Mesendoderm (in vitro differentiated cells): Measurements from ENCODE around the gene DCAF7.

Experiments used
- DNase-seq: peaks from one replicate; pipeline ENCODE4 v3.0.0; 2013
- H2AK5ac ChIP-seq: 2 replicates; pipeline ENCODE4 v1.6.1; 2013; ENCODE audit warnings: low read length, inconsistent platforms
- H2BK120ac ChIP-seq: 2 replicates; pipeline ENCODE4 v1.6.1; 2013; ENCODE audit warnings: low read depth, mild to moderate bottlenecking, low read length, moderate library complexity, mixed read lengths
- H2BK15ac ChIP-seq: replicated peaks from 2 replicates; pipeline ENCODE4 v1.6.1; 2013; ENCODE audit warnings: low read depth, mild to moderate bottlenecking, moderate library complexity
- H2BK5ac ChIP-seq: 2 replicates; pipeline ENCODE4 v1.6.1; 2013; ENCODE audit warnings: low read length, inconsistent platforms
- H3K18ac ChIP-seq: 2 replicates; pipeline ENCODE4 v1.6.1; 2013; ENCODE audit warnings: mild to moderate bottlenecking, low read length, mixed read lengths
- H3K23ac ChIP-seq: one replicate; pipeline ENCODE4 v1.6.1; 2013; ENCODE audit warnings: low read length
- H3K27ac ChIP-seq: 2 replicates; pipeline ENCODE4 v1.5.1; 2013; ENCODE audit warnings: low read depth, mild to moderate bottlenecking, inconsistent platforms, low read length, moderate library complexity
- H3K27me3 ChIP-seq: 2 replicates; pipeline ENCODE4 v1.6.1; 2013; ENCODE audit warnings: low read length, control low read depth, mild to moderate bottlenecking, inconsistent platforms; ENCODE audit not compliant: insufficient read depth, poor library complexity
- H3K36me3 ChIP-seq: 2 replicates; pipeline ENCODE4 v1.6.1; 2013; ENCODE audit warnings: low read length, inconsistent platforms; ENCODE audit not compliant: control insufficient read depth, insufficient read depth
- H3K4ac ChIP-seq: one replicate; pipeline ENCODE4 v1.6.1; 2013; ENCODE audit warnings: low read depth, mild to moderate bottlenecking, low read length, moderate library complexity
- H3K4me1 ChIP-seq: 2 replicates; pipeline ENCODE4 v1.6.1; 2013; ENCODE audit warnings: low read depth, low read length, inconsistent platforms; ENCODE audit not compliant: control insufficient read depth
- H3K4me2 ChIP-seq: 2 replicates; pipeline ENCODE4 v1.6.1; 2013; ENCODE audit warnings: low read length
- H3K4me3 ChIP-seq: 2 replicates; pipeline ENCODE4 v1.5.1; 2013; ENCODE audit warnings: mild to moderate bottlenecking, low read length
- H3K56ac ChIP-seq: one replicate; pipeline ENCODE4 v1.6.1; 2013; ENCODE audit warnings: low read length
- H3K79me1 ChIP-seq: 2 replicates; pipeline ENCODE4 v1.6.1; 2013; ENCODE audit warnings: low read length, inconsistent platforms
- H3K79me2 ChIP-seq: 2 replicates; pipeline ENCODE4 v1.6.1; 2013; ENCODE audit warnings: mild to moderate bottlenecking, low read length; ENCODE audit not compliant: control insufficient read depth, insufficient read depth
- H3K9ac ChIP-seq: 2 replicates; pipeline ENCODE4 v1.6.1; 2013; ENCODE audit warnings: low read length, inconsistent platforms
- H4K5ac ChIP-seq: one replicate; pipeline ENCODE4 v1.6.1; 2013; ENCODE audit warnings: low read length
- H4K8ac ChIP-seq: one replicate; pipeline ENCODE4 v1.6.1; 2013; ENCODE audit warnings: low read depth, mild to moderate bottlenecking, control low read depth, low read length, moderate library complexity
- WGBS: extraction: QIAGEN DNeasy Blood & Tissue Kit; methylation state at CpG from one replicate; pipeline ENCODE4 v1.1.7; 2013; ENCODE audit warnings: low lambda C conversion rate, missing lambda C conversion rate; ENCODE audit not compliant: insufficient coverage; ENCODE audit errors: extremely low coverage; 5-methylcytosine and 5-hydroxymethylcytosine counted together

Gene DCAF7

DNA sequence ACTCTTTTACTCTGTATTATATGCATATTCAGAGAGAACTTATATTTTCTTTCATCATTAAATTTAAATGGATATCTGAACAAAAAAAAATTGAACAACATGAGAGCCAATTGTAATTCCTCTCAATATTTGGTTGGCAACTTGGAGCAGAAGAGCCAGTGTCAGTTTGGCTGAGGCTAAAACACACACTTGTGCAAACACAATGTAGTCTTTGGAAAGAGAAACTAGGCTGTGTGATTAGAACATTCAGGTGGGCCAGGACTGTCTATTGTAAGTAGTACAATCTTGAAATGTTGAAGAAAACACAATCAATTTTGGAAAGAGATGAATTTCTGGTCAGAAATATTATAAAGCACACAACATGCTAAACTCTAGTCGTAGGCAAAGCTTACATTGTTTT, 17.0 kb downstream of the DCAF7 start:
- Histone ChIP-seq H4K5ac (no peak overlapping the region), H2BK5ac (no peak overlapping the region), H2BK15ac (no peak overlapping the region), H3K23ac (no peak overlapping the region), H3K4me3 (no peak overlapping the region), H3K27me3 (no peaks in the 10 kb centered on the region), H3K79me2 (peaks cover 13% of the 10 kb centered on the region), H3K9ac (no peak overlapping the region), H3K27ac (no peak overlapping the region), H3K36me3 (no peaks in the 10 kb centered on the region), H3K4ac (no peak overlapping the region), H2AK5ac (no peak overlapping the region), H3K79me1 (peaks cover 8% of the 10 kb centered on the region), H3K4me2 (no peak overlapping the region), H3K4me1 (no peaks in the 10 kb centered on the region), H3K18ac (no peak overlapping the region), H4K8ac (no peak overlapping the region), H3K56ac (no peak overlapping the region), H2BK120ac (no peak overlapping the region)
- DNase-seq: no peak
- no CpG with 5 or more reads among the region's 1 CpG for WGBS

DNA sequence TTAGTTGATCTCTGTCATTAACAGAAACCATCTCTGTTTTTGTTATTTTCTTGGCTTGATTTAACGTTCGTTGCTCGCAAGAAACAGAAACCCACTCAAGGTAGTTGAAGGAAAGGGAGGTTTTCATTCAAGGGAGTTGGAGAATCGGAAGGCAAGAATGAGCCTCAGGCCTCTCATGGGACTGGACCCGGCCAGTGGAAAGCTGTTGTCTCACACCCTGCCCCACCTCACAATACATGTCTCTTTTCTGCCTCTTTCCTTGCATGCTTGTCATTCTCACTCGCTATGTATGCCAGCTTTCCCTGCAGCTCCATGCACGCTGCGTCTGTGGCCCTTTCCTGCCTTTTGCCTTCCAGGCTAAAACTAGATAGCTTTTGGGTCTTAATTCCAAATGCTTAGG, 18.3 kb downstream of the DCAF7 start:
- H3K23ac ChIP-seq: no peak overlapping the region
- H2BK120ac ChIP-seq: no peak overlapping the region
- H2AK5ac ChIP-seq: no peak overlapping the region
- no peak overlapping the region for H2BK5ac ChIP-seq
- no peak overlapping the region for H3K4ac ChIP-seq
- H3K4me2 ChIP-seq: no peak overlapping the region
- H3K18ac ChIP-seq: no peak overlapping the region
- H3K4me3 ChIP-seq: no peak overlapping the region
- H2BK15ac ChIP-seq: no peak overlapping the region
- no peak overlapping the region for H4K5ac ChIP-seq
- H3K56ac ChIP-seq: no peak overlapping the region
- H3K4me1 ChIP-seq: no peaks in the 10 kb centered on the region
- DNase-seq: peak; percentile 23
- WGBS: no CpG with 5 or more reads among the region's 8 CpGs
- peaks cover 13% of the 10 kb centered on the region for H3K79me2 ChIP-seq
- no peaks in the 10 kb centered on the region for H3K36me3 ChIP-seq
- H3K27ac ChIP-seq: no peak overlapping the region
- no peaks in the 10 kb centered on the region for H3K27me3 ChIP-seq
- H3K79me1 ChIP-seq: peaks cover 9% of the 10 kb centered on the region
- no peak overlapping the region for H3K9ac ChIP-seq
- H4K8ac ChIP-seq: no peak overlapping the region

DNA sequence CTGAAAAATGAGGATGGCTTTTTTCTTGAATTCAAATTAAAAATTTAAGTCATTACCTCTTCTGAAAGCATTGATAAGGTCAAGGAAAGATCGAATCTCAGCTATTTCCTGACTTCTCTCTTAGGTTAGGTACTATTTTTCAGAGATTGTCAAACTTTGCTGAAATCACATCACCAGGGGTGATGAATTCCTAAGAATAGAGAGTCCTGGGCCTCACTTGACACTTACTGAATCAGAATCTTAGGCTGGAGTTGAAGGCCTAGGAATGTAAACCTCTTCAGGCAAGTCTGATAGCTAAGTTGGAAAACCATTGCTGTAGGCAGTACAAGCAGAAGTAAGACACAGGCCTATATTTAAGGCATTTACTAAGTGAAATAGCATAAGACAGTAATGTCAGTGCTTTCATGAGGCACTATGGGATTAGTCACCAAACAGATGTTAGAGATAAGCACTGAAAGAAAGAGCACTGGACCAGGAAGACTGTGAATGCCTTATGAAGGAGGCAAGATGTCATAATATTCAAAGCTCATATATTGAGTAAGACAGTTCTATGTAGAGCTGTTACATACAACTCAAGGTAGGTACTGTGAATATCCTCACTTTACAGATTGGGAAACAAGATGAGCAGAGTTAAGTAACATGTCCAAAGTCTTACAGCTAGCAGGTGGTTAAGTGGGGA, 21.5 kb downstream of the DCAF7 start:
- H3K9ac ChIP-seq: no peak overlapping the region
- H2AK5ac ChIP-seq: no peak overlapping the region
- no peak overlapping the region for H3K4me3 ChIP-seq
- WGBS: no CpG with 5 or more reads among the region's 1 CpG
- H4K5ac ChIP-seq: no peak overlapping the region
- H3K27me3 ChIP-seq: no peaks in the 10 kb centered on the region
- no peak overlapping the region for H3K56ac ChIP-seq
- H3K27ac ChIP-seq: no peak overlapping the region
- H3K4me2 ChIP-seq: no peak overlapping the region
- no peak overlapping the region for H2BK15ac ChIP-seq
- no peak overlapping the region for H2BK120ac ChIP-seq
- no peak overlapping the region for H3K18ac ChIP-seq
- H3K79me2 ChIP-seq: peaks cover 15% of the 10 kb centered on the region
- no peak overlapping the region for H3K23ac ChIP-seq
- H3K36me3 ChIP-seq: no peaks in the 10 kb centered on the region
- H2BK5ac ChIP-seq: no peak overlapping the region
- no peak overlapping the region for H4K8ac ChIP-seq
- peaks cover 10% of the 10 kb centered on the region for H3K79me1 ChIP-seq
- peak; percentile 30 for DNase-seq
- H3K4me1 ChIP-seq: no peaks in the 10 kb centered on the region
- H3K4ac ChIP-seq: no peak overlapping the region

DNA sequence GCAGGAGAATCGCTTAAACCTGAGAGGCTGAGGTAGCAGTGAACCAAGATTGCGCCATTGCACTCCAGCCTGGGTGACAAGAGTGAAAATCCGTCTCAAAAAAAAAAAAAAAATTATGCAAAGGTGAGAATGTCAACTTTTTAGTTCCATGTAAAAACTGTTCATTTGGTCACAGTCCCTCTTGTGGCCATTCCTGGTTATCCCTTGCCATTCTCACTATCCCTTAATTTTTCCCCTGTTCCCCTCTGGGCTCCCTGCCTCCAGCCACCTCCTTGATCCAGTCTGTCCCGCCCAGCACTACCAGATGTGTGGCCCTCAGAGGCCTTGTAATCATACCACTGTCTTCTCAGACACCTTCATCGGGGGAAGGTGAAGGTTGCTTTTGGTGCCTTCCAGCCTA, 23.4 kb downstream of the DCAF7 start:
- no peak overlapping the region for H2BK120ac ChIP-seq
- no peaks in the 10 kb centered on the region for H3K27me3 ChIP-seq
- H4K8ac ChIP-seq: no peak overlapping the region
- no peak overlapping the region for H3K18ac ChIP-seq
- no peak overlapping the region for H2AK5ac ChIP-seq
- WGBS: no CpG with 5 or more reads among the region's 5 CpGs
- no peak overlapping the region for H3K9ac ChIP-seq
- H3K79me1 ChIP-seq: peaks cover 12% of the 10 kb centered on the region
- no peak overlapping the region for H2BK15ac ChIP-seq
- no peaks in the 10 kb centered on the region for H3K4me1 ChIP-seq
- no peak overlapping the region for H3K23ac ChIP-seq
- peak; percentile 41 for DNase-seq
- peaks cover 11% of the 10 kb centered on the region for H3K79me2 ChIP-seq
- no peak overlapping the region for H3K4me3 ChIP-seq
- no peak overlapping the region for H3K4ac ChIP-seq
- no peaks in the 10 kb centered on the region for H3K36me3 ChIP-seq
- no peak overlapping the region for H4K5ac ChIP-seq
- H2BK5ac ChIP-seq: no peak overlapping the region
- H3K27ac ChIP-seq: no peak overlapping the region
- H3K56ac ChIP-seq: no peak overlapping the region
- no peak overlapping the region for H3K4me2 ChIP-seq

DNA sequence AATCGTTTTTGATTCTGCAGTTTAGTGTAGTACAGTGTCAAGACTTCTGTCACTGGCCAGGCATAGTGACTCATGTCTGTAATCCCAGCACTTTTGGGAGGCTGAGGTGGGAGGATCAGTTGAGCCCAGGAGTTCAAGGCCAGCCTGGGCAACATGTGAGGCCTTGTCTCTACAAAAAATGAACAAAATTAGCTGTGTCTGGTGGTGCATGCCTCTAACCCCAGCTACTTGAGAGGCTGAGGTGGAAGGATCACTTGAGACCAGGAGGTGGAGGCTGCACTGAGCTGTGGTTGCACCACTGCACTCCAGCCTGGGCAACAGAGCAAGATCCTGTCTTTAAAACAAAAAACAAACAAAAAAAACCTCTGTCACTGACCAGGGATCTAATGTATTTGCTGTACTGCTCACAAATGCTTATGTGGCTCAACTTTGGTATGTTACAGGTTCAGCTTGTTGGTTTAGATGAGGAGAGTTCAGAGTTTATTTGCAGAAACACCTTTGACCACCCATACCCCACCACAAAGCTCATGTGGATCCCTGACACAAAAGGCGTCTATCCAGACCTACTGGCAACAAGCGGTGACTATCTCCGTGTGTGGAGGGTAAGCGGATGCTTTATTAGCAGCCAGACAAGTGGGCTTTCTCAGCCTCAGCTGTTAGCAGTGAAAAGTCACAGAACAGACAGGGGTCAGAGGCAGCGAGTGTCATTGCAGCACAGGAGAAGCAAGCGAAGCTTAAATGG, 27.9 kb downstream of the DCAF7 start:
- Histone ChIP-seq H2BK120ac (no peak overlapping the region), H3K27ac (no peak overlapping the region), H3K18ac (no peak overlapping the region), H4K5ac (no peak overlapping the region), H3K79me1 (peaks cover 15% of the 10 kb centered on the region), H3K9ac (no peak overlapping the region), H3K23ac (no peak overlapping the region), H3K36me3 (peaks cover 1% of the 10 kb centered on the region), H3K4me2 (no peak overlapping the region), H4K8ac (no peak overlapping the region), H3K4me1 (no peaks in the 10 kb centered on the region), H3K27me3 (no peaks in the 10 kb centered on the region), H3K4me3 (no peak overlapping the region), H3K79me2 (peaks cover 7% of the 10 kb centered on the region), H3K56ac (no peak overlapping the region), H2BK15ac (no peak overlapping the region), H3K4ac (no peak overlapping the region), H2BK5ac (no peak overlapping the region), H2AK5ac (no peak overlapping the region)
- WGBS: no CpG with 5 or more reads among the region's 7 CpGs
- DNase-seq: no peak
